HG02610 (cell line): ENCODE data around the gene EHD2.
"Not testable (repeated sequence)": the region's sequence is repeated elsewhere in the genome, so short reads cannot be mapped to it uniquely, and the experiment has no call there.

Source experiments
- ATAC-seq: cut with Tn5 transposase; IDR thresholded peaks from one replicate; pipeline ENCODE4 v1.9.1; 2021; ENCODE audit warnings: mild to moderate bottlenecking, moderate library complexity; ENCODE audit not compliant: unreplicated experiment

EHD2 gene

GRCh38 chr19:47713046-47714021, at the start of gene EHD2:
TSS of gene EHD2 (plus strand) at chr19:47713422. CDS start at chr19:47716613, 3,191 bp downstream.
- ATAC-seq: no peak

GRCh38 chr19:47663435-47663910, 49.7 kb upstream of the EHD2 start:
- ATAC-seq: no peak

- no peak for ATAC-seq
Observed at GRCh38 chr19:47663911-47664771, 49.1 kb upstream of the EHD2 start.

- ATAC-seq: not testable (repeated sequence)
Observed at GRCh38 chr19:47668556-47668955, 44.7 kb upstream of the EHD2 start.

- no peak for ATAC-seq
Observed at GRCh38 chr19:47670736-47671135, 42.5 kb upstream of the EHD2 start.

- no peak for ATAC-seq
Observed at GRCh38 chr19:47671499-47671898, 41.7 kb upstream of the EHD2 start.

GRCh38 chr19:47673426-47673825, 39.8 kb upstream of the EHD2 start:
- ATAC-seq: no peak

GRCh38 chr19:47674548-47674947, 38.7 kb upstream of the EHD2 start:
- no peak for ATAC-seq

- no peak for ATAC-seq
Observed at GRCh38 chr19:47675271-47675670, 38.0 kb upstream of the EHD2 start.

GRCh38 chr19:47675859-47676258, 37.4 kb upstream of the EHD2 start:
- no peak for ATAC-seq

GRCh38 chr19:47676811-47677210, 36.4 kb upstream of the EHD2 start:
- no peak for ATAC-seq

- no peak for ATAC-seq
Observed at GRCh38 chr19:47679251-47679900, 33.8 kb upstream of the EHD2 start.

GRCh38 chr19:47679922-47680857, 33.0 kb upstream of the EHD2 start:
- no peak for ATAC-seq

- ATAC-seq: no peak
Observed at GRCh38 chr19:47680858-47681332, 32.3 kb upstream of the EHD2 start.

GRCh38 chr19:47681388-47681787, 31.8 kb upstream of the EHD2 start:
- no peak for ATAC-seq

- no peak for ATAC-seq
Observed at GRCh38 chr19:47681936-47682335, 31.3 kb upstream of the EHD2 start.

GRCh38 chr19:47682939-47683338, 30.3 kb upstream of the EHD2 start:
- ATAC-seq: no peak

GRCh38 chr19:47686679-47687450, 26.4 kb upstream of the EHD2 start:
- ATAC-seq: no peak

- no peak for ATAC-seq
Observed at GRCh38 chr19:47687906-47688305, 25.3 kb upstream of the EHD2 start.
